HCT116 (cell line): ENCODE data around the gene EXOSC5. TPM values are rescaled to one million over a fixed set of nuclear protein-coding genes. Genes with fewer than 3 reads are reported as not detected.

Experiments
- ATAC-seq: fragments of 200-7000 bp; cut with Tn5 transposase; 2 replicates; pipeline ENCODE4 v1.9.1; 2020; ENCODE audit warnings: mild to moderate bottlenecking, moderate library complexity
- BruUV-seq: library from RNA; stranded (reverse); fragments of 400-500 nt; replicated peaks from 2 replicates; lab custom pipeline; 2021; lab: Mats Ljungman, UMichigan
- CTCF ChIA-PET: fragments of 300-600 bp; sonication (Branson Sonifier 250); formaldehyde crosslinking; loops from one replicate; lab custom pipeline; 2021; ENCODE audit warnings: antibody characterized with exemption; lab: Charles Lee
- POLR2A ChIA-PET: fragments of 300-600, 350-600 bp; sonication (Branson Sonifier 250); formaldehyde crosslinking; loops from one replicate; lab custom pipeline; 2021; ENCODE audit warnings: antibody characterized with exemption; lab: Charles Lee
- RAD21 ChIA-PET, 2 experiments: fragments of 300-600 bp; sonication (Branson Sonifier 250); formaldehyde crosslinking; loops; one replicate each; lab custom pipeline; 2023; ENCODE audit warnings: low total read pairs in 2 of 2; ENCODE audit not compliant: uncharacterized antibody in 2 of 2, unreplicated experiment in 2 of 2, low non-redundant PET in 1 of 2; lab: Charles Lee
- DNase-seq: peaks from one replicate; pipeline ENCODE4 v3.0.0-alpha.2; 2010; ENCODE audit warnings: low read depth, low spot score
- H2AFZ ChIP-seq: fragments of 200-600 bp; shearing (Covaris generic), sonication (generic); 2 replicates; pipeline ENCODE4 v1.6.1; 2017; ENCODE audit warnings: low read depth, mixed run types, mixed read lengths, antibody characterized with exemption, low read length; ENCODE audit not compliant: poor library complexity, severe bottlenecking
- H3K27ac ChIP-seq: 2 replicates; pipeline ENCODE4 v1.5.1; 2012; ENCODE audit warnings: low read depth, low read length
- H3K27me3 ChIP-seq: fragments of 200-600 bp; sonication (generic); 2 replicates; pipeline ENCODE4 v1.6.1; 2016; ENCODE audit warnings: mixed run types, low read length, mixed read lengths; ENCODE audit not compliant: insufficient read depth
- H3K36me3 ChIP-seq, 2 experiments: fragments of 200-500 bp in 1 of 2; fragments of 200-600 bp in 1 of 2; sonication (Bioruptor generic) in 1 of 2; sonication (generic) in 1 of 2; 2 replicates each; pipeline versions ENCODE4 v1.5.1 to v1.6.1; 2014 to 2016; ENCODE audit warnings: low read length in 2 of 2, inconsistent platforms in 1 of 2, mixed read lengths in 1 of 2, mixed run types in 1 of 2; ENCODE audit not compliant: insufficient read depth in 2 of 2, control insufficient read depth in 1 of 2
- H3K4me1 ChIP-seq, 2 experiments: fragments of 200-600 bp in 1 of 2; sonication (generic) in 1 of 2; 2 replicates each; pipeline versions ENCODE4 v1.5.1 to v1.6.1; 2012 to 2017; ENCODE audit warnings: low read length in 2 of 2, inconsistent platforms in 1 of 2, mild to moderate bottlenecking in 1 of 2, mixed read lengths in 1 of 2, mixed run types in 1 of 2, moderate library complexity in 1 of 2; ENCODE audit not compliant: insufficient read depth in 2 of 2, control insufficient read depth in 1 of 2
- H3K4me2 ChIP-seq: fragments of 200-600 bp; sonication (generic); 2 replicates; pipeline ENCODE4 v1.6.1; 2017; ENCODE audit warnings: mixed run types, low read length, mixed read lengths
- H3K4me3 ChIP-seq, 2 experiments: fragments of 200-600 bp in 1 of 2; sonication (generic) in 1 of 2; replicated peaks in 1 of 2; 2 replicates each; pipeline ENCODE4 v1.5.1; 2011 to 2016; ENCODE audit warnings: low read length in 2 of 2, control low read depth in 1 of 2, low read depth in 1 of 2, mild to moderate bottlenecking in 1 of 2, mixed read lengths in 1 of 2, mixed run types in 1 of 2
- H3K79me2 ChIP-seq: fragments of 200-600 bp; sonication (generic); 2 replicates; pipeline ENCODE4 v1.6.1; 2017; ENCODE audit warnings: mild to moderate bottlenecking, mixed run types, low read length, moderate library complexity, mixed read lengths; ENCODE audit not compliant: insufficient read depth
- H3K9ac ChIP-seq: fragments of 200-600 bp; sonication (generic); 2 replicates; pipeline ENCODE4 v1.6.1; 2016; ENCODE audit warnings: low read length, mixed read lengths
- H3K9me2 ChIP-seq: fragments of 200-600 bp; sonication (generic), shearing (Covaris generic); 2 replicates; pipeline ENCODE4 v1.6.1; 2017; ENCODE audit warnings: mixed run types, mild to moderate bottlenecking, moderate library complexity; ENCODE audit not compliant: insufficient read depth
- H3K9me3 ChIP-seq, 2 experiments: fragments of 200-500 bp in 1 of 2; fragments of 200-600 bp in 1 of 2; sonication (Bioruptor generic) in 1 of 2; sonication (generic) in 1 of 2; 2 replicates each; pipeline ENCODE4 v1.6.1; 2014 to 2017; ENCODE audit warnings: low read length in 2 of 2, mixed read lengths in 2 of 2, inconsistent platforms in 1 of 2, low read depth in 1 of 2, mild to moderate bottlenecking in 1 of 2, mixed run types in 1 of 2, moderate library complexity in 1 of 2; ENCODE audit not compliant: control insufficient read depth in 1 of 2, insufficient read depth in 1 of 2
- H4K20me1 ChIP-seq: fragments of 200-600 bp; sonication (generic), shearing (Covaris generic); 2 replicates; pipeline ENCODE4 v1.6.1; 2017; ENCODE audit warnings: mixed run types, mild to moderate bottlenecking, moderate library complexity; ENCODE audit not compliant: insufficient read depth
- CBX3 ChIP-seq: IDR thresholded peaks from 2 replicates; pipeline ENCODE4 v1.6.1; 2012; ENCODE audit warnings: low read depth
- EGR1 ChIP-seq: IDR thresholded peaks from 2 replicates; pipeline ENCODE4 v1.6.1; 2012; ENCODE audit warnings: low read depth
- intact Hi-C: fragments of 100-400 bp; cut with micrococcal nuclease; formaldehyde crosslinking; loops from 2 replicates; pipeline ENCODE4 v1.10.0; 2022
- total RNA-seq: library from RNA; stranded (reverse); gene quantifications from one replicate; pipeline ENCODE4 v1.2.1, GENCODE V29; 2021; ENCODE audit not compliant: unreplicated experiment
- TF ChIP-seq, protein P1 (sequence below): IDR thresholded peaks from 2 replicates; pipeline ENCODE4 v1.6.1; 2011; ENCODE audit warnings: mild to moderate bottlenecking, low read length, moderate library complexity; ENCODE audit not compliant: insufficient replicate concordance; ENCODE audit errors: extremely low read depth

EXOSC5 gene
- total RNA-seq, 1 experiment from 2014 or later, result 57.5 TPM

DNA sequence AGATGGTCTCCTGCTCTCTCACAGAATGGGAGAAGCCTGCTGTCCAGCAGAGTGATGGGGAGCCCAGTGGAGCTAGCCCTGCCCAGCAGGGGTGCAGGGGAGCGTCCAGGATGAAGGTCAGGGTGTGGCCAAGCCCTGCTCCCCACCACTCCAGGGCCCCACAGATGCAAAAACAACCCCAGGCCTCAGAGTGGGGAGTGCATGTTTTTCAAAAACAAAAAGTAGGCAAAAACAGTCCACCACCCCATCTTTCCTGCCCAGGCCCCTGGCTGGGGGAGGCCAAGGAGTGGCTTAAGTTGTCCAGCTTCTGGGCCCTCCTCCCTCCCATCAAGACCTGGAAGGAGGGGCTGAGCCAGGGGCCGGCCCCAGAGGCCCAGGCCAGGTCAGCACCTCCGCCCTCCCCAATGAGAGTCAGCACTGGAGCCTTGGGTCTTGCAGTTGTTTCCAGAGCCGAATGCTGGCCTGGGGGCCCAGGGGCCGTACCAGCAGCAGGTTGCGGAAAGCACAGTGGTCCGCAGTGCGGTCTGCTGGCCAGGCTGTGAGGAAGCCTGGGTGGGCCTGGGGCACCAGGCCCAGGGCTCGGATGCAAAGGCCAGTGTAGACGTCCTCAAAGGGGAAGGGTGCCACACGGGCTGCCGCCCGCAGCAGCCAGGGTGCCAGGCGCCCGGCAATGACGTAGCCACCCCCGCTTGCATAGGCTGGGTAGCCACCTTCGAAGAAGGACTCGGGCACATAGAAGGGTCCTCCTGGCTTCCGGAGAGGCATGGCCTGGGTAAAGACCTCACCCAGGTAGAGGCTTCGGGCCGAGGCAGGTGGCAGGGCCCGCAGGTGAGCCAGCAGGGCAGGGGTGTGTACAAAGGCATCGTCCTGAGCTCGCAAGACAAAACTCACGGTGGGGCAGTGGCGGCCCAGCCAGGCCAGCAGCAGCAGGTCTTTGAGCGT lies 28.3 kb upstream of the EXOSC5 start:
- H3K36me3 ChIP-seq, result no peaks in the 10 kb centered on the region; a peak in 1 of 4 replicates
- H3K4me1 ChIP-seq, result peaks cover 0 to 5% of the 10 kb centered on the region in 2 experiments; a peak in 2 of 4 replicates
- H3K9ac ChIP-seq, result no peak overlapping the region
- no peaks in the 10 kb centered on the region for H3K27me3 ChIP-seq
- H3K9me2 ChIP-seq, result no peaks in the 10 kb centered on the region
- DNase-seq, result no peak
- no peaks in the 10 kb centered on the region for H3K9me3 ChIP-seq
- ChIA-PET CTCF (no interaction called here), POLR2A (no interaction called here), RAD21 (no interaction called here)
- H3K4me3 ChIP-seq, result no peak overlapping the region
- no peak for ATAC-seq
- TF ChIP-seq CBX3 (no peak), EGR1 (no peak)
- TF ChIP-seq, protein P1, sequence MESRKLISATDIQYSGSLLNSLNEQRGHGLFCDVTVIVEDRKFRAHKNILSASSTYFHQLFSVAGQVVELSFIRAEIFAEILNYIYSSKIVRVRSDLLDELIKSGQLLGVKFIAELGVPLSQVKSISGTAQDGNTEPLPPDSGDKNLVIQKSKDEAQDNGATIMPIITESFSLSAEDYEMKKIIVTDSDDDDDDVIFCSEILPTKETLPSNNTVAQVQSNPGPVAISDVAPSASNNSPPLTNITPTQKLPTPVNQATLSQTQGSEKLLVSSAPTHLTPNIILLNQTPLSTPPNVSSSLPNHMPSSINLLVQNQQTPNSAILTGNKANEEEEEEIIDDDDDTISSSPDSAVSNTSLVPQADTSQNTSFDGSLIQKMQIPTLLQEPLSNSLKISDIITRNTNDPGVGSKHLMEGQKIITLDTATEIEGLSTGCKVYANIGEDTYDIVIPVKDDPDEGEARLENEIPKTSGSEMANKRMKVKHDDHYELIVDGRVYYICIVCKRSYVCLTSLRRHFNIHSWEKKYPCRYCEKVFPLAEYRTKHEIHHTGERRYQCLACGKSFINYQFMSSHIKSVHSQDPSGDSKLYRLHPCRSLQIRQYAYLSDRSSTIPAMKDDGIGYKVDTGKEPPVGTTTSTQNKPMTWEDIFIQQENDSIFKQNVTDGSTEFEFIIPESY, result no peak
- no TSS peak for BruUV-seq
- H3K27ac ChIP-seq, result no peak overlapping the region
- no peak overlapping the region for H3K4me2 ChIP-seq
- H2AFZ ChIP-seq, result no peak overlapping the region
- intact Hi-C loops, result no loop called here
- no peaks in the 10 kb centered on the region for H3K79me2 ChIP-seq
- H4K20me1 ChIP-seq, result no peaks in the 10 kb centered on the region
